CD14-positive monocyte (primary cell): ENCODE results near the gene CDK11B. TPM values are rescaled to one million over a fixed set of nuclear protein-coding genes. Genes with fewer than 3 reads are reported as not detected.
A peak's percentile ranks its signal among the peaks of the same experiment; 100 is the strongest.

ENCODE experiments used
- DNase-seq, 3 donors: peaks; one replicate each; pipeline ENCODE4 v3.0.0-alpha.2; 2011 to 2022
- H2AFZ ChIP-seq: 2 replicates; pipeline ENCODE4 v1.6.0; 2012; ENCODE audit warnings: mild to moderate bottlenecking, low read depth, low read length, inconsistent platforms; ENCODE audit not compliant: insufficient read depth, poor library complexity, severe bottlenecking
- H3K27ac ChIP-seq, 2 donors: 1 replicate in 1 of 2; 2 replicates in 1 of 2; pipeline ENCODE4 v1.5.1; 2012 to 2013; ENCODE audit warnings: low read length in 2 of 2, control low read depth in 1 of 2, inconsistent platforms in 1 of 2, low read depth in 1 of 2, mild to moderate bottlenecking in 1 of 2
- H3K27me3 ChIP-seq, 2 donors: one replicate each; pipeline versions ENCODE4 v1.6.0 to v1.6.1; 2011 to 2013; ENCODE audit warnings: low read length in 2 of 2; ENCODE audit not compliant: control insufficient read depth in 2 of 2, insufficient read depth in 2 of 2
- H3K36me3 ChIP-seq, 2 donors: replicated peaks in 1 of 2; 1 replicate in 1 of 2; 2 replicates in 1 of 2; pipeline versions ENCODE4 v1.5.1 to v1.6.1; 2012 to 2013; ENCODE audit warnings: low read length in 2 of 2, control low read depth in 1 of 2, inconsistent platforms in 1 of 2, mild to moderate bottlenecking in 1 of 2; ENCODE audit not compliant: insufficient read depth in 2 of 2, control insufficient read depth in 1 of 2
- H3K4me1 ChIP-seq, 2 donors: 1 replicate in 1 of 2; 2 replicates in 1 of 2; pipeline versions ENCODE4 v1.5.1 to v1.6.1; 2012 to 2013; ENCODE audit warnings: low read length in 2 of 2, control low read depth in 1 of 2, inconsistent platforms in 1 of 2, mild to moderate bottlenecking in 1 of 2, moderate library complexity in 1 of 2; ENCODE audit not compliant: insufficient read depth in 2 of 2, control insufficient read depth in 1 of 2
- H3K4me2 ChIP-seq: replicated peaks from 2 replicates; pipeline ENCODE3; 2012; ENCODE audit warnings: low read length, moderate library complexity, mild to moderate bottlenecking; ENCODE audit not compliant: poor library complexity, severe bottlenecking; ENCODE audit errors: extremely low read depth
- H3K4me3 ChIP-seq, 3 experiments: fragments of 200-600 bp in 1 of 3; sonication (generic) in 1 of 3; replicated peaks in 1 of 3; 1 replicate in 2 of 3; 2 replicates in 1 of 3; pipeline ENCODE4 v1.5.1; 2011 to 2013; ENCODE audit warnings: low read length in 3 of 3, mild to moderate bottlenecking in 3 of 3, control low read depth in 2 of 3, low read depth in 2 of 3, inconsistent platforms in 1 of 3, moderate library complexity in 1 of 3
- H3K79me2 ChIP-seq: 2 replicates; pipeline ENCODE4 v1.6.0; 2012; ENCODE audit warnings: mild to moderate bottlenecking, control low read depth, inconsistent platforms, low read length, moderate library complexity; ENCODE audit not compliant: insufficient read depth
- H3K9ac ChIP-seq: 2 replicates; pipeline ENCODE4 v1.6.0; 2017; ENCODE audit warnings: low read length, mild to moderate bottlenecking; ENCODE audit not compliant: insufficient read depth, poor library complexity, severe bottlenecking
- H3K9me3 ChIP-seq, 2 donors: replicated peaks in 1 of 2; 1 replicate in 1 of 2; 2 replicates in 1 of 2; pipeline versions ENCODE4 v1.5.1 to v1.6.1; 2012 to 2013; ENCODE audit warnings: low read length in 2 of 2, control low read depth in 1 of 2; ENCODE audit not compliant: control insufficient read depth in 1 of 2, insufficient read depth in 1 of 2
- H4K20me1 ChIP-seq: 2 replicates; pipeline ENCODE4 v1.6.0; 2012; ENCODE audit warnings: mild to moderate bottlenecking, low read length, control low read depth, moderate library complexity; ENCODE audit not compliant: insufficient read depth
- H3K27ac Mint-ChIP-seq, 7 donors: one replicate each; pipeline ENCODE4 v1.8.0; 2020; ENCODE audit warnings: mild to moderate bottlenecking in 7 of 7, mixed read lengths in 7 of 7, moderate library complexity in 6 of 7, inconsistent platforms in 2 of 7
- H3K27me3 Mint-ChIP-seq, 3 donors: one replicate each; pipeline ENCODE4 v1.8.0; 2021 to 2022; ENCODE audit warnings: low read depth in 3 of 3, mild to moderate bottlenecking in 3 of 3, mixed read lengths in 3 of 3, moderate library complexity in 3 of 3, inconsistent platforms in 1 of 3
- H3K36me3 Mint-ChIP-seq, 2 donors: one replicate each; pipeline ENCODE4 v1.8.0; 2020; ENCODE audit warnings: mixed read lengths in 2 of 2, inconsistent platforms in 1 of 2, mild to moderate bottlenecking in 1 of 2
- H3K4me1 Mint-ChIP-seq: one replicate; pipeline ENCODE4 v1.8.0; 2020; ENCODE audit warnings: mild to moderate bottlenecking, mixed read lengths
- H3K4me3 Mint-ChIP-seq, 2 donors: one replicate each; pipeline ENCODE4 v1.8.0; 2020; ENCODE audit warnings: mild to moderate bottlenecking in 2 of 2, mixed read lengths in 2 of 2, moderate library complexity in 1 of 2
- H3K9me3 Mint-ChIP-seq, 7 donors: one replicate each; pipeline ENCODE4 v1.8.0; 2020 to 2022; ENCODE audit warnings: mixed read lengths in 7 of 7, mild to moderate bottlenecking in 6 of 7, moderate library complexity in 6 of 7, inconsistent platforms in 2 of 7
- CTCF ChIP-seq: fragments of 200-600 bp; IDR thresholded peaks from one replicate; pipeline ENCODE4 v1.8.0; 2022; ENCODE audit warnings: antibody characterized with exemption, mild to moderate bottlenecking
- WGBS: methylation state at CpG from one replicate; pipeline ENCODE4 v1.1.5; 2013; ENCODE audit warnings: missing lambda C conversion rate; ENCODE audit not compliant: insufficient coverage; 5-methylcytosine and 5-hydroxymethylcytosine counted together
- intact Hi-C, 2 donors: fragments of 100-400 bp; cut with micrococcal nuclease; formaldehyde crosslinking; loops; one replicate each; pipeline versions ENCODE4 v1.15.0 to v1.15.1; 2023
- polyA plus RNA-seq, 3 donors: library from polyadenylated mRNA; depleted of rRNA in 1 of 3; unstranded in 2 of 3; stranded (reverse) in 1 of 3; fragments of 300-500 nt in 2 of 3; fragments of >200 nt in 1 of 3; fragmentation: Illumina TruSeq in 2 of 3; gene quantifications; 1 replicate in 2 of 3; 2 replicates in 1 of 3; pipeline ENCODE4 v1.2.3, GENCODE V29; 2012 to 2021

CDK11B gene
- polyA plus RNA-seq, 3 donors = 2.5 to 12.7 (median 6.6) TPM

DNA sequence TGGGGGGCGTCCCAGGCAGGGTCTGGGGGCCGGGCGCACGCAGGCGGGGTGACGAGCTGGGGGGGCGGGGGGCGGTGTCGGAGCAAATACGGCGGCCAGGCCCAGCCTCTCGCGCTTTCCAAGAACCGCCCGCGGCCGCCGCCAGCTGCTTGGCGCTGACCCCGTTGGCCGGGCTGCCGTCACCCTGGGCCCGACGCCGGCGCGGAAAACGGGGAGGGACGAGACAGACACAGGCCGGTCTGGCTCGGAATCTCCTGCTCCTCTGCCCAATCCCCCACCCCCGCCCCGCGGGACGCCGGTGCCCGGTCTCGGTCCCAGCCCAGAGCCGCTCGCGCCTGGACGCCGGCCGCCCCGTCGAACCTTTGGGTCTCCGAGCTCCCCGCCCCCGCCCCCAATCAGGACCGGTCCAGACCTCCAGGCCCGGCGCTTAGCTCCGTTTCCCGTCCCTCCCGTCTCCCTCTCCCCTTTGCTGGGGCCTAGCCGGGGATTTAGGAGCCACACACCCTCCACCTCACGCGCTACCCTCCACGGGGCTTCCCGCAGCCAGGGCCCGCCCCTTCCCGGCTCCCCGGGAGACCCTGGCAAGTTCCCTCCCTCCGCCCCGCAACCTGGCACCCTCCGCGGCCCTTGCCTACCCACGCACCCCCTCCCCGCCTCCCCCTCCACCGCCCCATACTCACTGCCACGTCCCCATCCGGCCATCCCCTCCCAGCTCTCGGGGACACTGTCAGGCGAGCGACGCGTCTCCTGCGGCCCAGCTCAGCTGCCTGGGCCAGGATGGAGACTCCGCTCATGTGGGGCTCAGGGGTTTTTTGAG, 27.6 kb downstream of the CDK11B start:
- no peak overlapping the region for H2AFZ ChIP-seq
- no peaks in the 10 kb centered on the region for H3K79me2 ChIP-seq
- H3K9me3 ChIP-seq = no peaks in the 10 kb centered on the region
- no peaks in the 10 kb centered on the region for H4K20me1 ChIP-seq
- Mint-ChIP-seq H3K27me3 (peaks cover 12 to 44% (median 22%) of the 10 kb centered on the region in 3 donors), H3K36me3 (peaks cover 6 to 12% of the 10 kb centered on the region in 2 donors), H3K4me1 (peaks cover 2% of the 10 kb centered on the region), H3K27ac (no peak overlapping the region), H3K9me3 (peaks cover 0 to 11% (median 3%) of the 10 kb centered on the region in 7 donors), H3K4me3 (peak overlapping the region in 1 of 2 donors; percentile 67)
- WGBS = 12% methylated on average over 63 of the region's 79 CpGs
- no peak overlapping the region for H3K4me3 ChIP-seq
- H3K27me3 ChIP-seq = peaks cover 11 to 30% of the 10 kb centered on the region in 2 donors
- H3K27ac ChIP-seq = no peak overlapping the region
- H3K4me1 ChIP-seq = peaks cover 3 to 9% of the 10 kb centered on the region in 2 donors
- H3K9ac ChIP-seq = peak overlapping the region; percentile 4
- H3K36me3 ChIP-seq = peaks cover 0 to under 1% of the 10 kb centered on the region in 2 donors
- intact Hi-C loops = no loop called here
- DNase-seq = no peak
- no peak for TF ChIP-seq CTCF
- H3K4me2 ChIP-seq = no peak overlapping the region

- Histone ChIP-seq H3K9ac (peak overlapping the region; percentile 4), H3K4me3 (no peak overlapping the region), H3K36me3 (no peaks in the 10 kb centered on the region), H3K4me1 (peaks cover 3 to 9% of the 10 kb centered on the region in 2 donors), H3K79me2 (no peaks in the 10 kb centered on the region), H3K4me2 (peak overlapping the region; percentile 34), H3K9me3 (no peaks in the 10 kb centered on the region), H2AFZ (peak overlapping the region; percentile 17), H3K27ac (no peak overlapping the region), H3K27me3 (peaks cover 11 to 30% of the 10 kb centered on the region in 2 donors), H4K20me1 (no peaks in the 10 kb centered on the region)
- intact Hi-C loops = no loop called here
- Mint-ChIP-seq H3K4me3 (peak overlapping the region; percentile 52 to 89), H3K9me3 (peaks cover 0 to 11% (median 3%) of the 10 kb centered on the region in 7 donors), H3K27ac (no peak overlapping the region), H3K4me1 (peaks cover 2% of the 10 kb centered on the region), H3K36me3 (peaks cover 5 to 9% of the 10 kb centered on the region in 2 donors), H3K27me3 (peaks cover 12 to 44% (median 22%) of the 10 kb centered on the region in 3 donors)
- TF ChIP-seq CTCF = no peak
- WGBS = 1% methylated on average over 56 of the region's 81 CpGs
- peak; percentile 69 to 81 (median 77) for DNase-seq
Observed at GRCh38 chr1:1630191-1630964, 28.4 kb downstream of the CDK11B start.
